ENCODE data around the gene GAK. TPM values are rescaled to one million over a fixed set of nuclear protein-coding genes. Genes with fewer than 3 reads are reported as not detected.

GAK gene
- total RNA-seq, 1 experiment from 2014 or later, result 117 TPM

DNA sequence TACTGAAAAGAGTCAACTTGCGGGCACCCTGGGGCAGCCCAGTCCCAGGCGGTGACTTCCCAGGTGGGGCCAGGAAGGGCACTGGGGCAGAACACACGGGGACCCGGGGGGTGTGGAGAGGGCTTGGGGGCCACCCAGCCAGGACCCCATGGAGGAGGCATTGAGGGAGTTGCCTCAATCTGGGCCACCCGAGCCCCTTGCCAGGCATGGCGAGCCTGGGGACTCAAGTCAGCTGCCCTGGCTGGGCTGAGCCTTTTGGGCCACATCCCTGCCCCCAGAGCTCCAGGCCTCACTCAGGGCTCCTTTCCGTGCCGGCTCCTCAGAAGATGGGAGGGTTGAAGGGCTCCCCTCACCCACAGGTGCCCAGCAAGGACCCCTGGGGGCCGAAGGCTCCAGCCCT lies 99.6 kb downstream of the GAK start:
- CTCF ChIA-PET, result no interaction called here
- no peaks in the 10 kb centered on the region for H3K27me3 ChIP-seq (ENCODE audit: low read length)
- intact Hi-C loops (cut with micrococcal nuclease), result no loop called here

DNA sequence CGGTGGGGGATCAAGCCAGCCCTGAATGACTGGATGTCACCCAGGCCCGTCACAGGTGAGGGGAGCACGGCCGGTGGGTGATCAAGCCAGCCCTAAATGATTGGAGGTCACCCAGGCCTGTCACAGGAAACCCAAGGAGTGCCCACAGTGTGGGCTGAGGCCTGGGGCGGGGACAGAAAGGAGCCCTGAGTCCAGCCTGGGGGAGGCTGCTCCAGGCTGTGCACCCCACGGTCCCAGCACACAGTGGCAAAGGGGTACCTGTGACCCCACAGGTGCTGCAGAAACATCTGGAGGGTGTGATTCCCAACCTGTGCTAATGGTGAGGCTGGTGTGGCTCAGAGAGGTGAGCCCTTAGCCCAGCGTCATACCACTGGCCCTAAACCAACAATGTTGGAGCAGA lies 100.0 kb downstream of the GAK start:
- Histone ChIP-seq H3K27ac (ENCODE audit: low read length) (no peak overlapping the region), H3K9ac (ENCODE audit: low read length) (no peak overlapping the region), H3K79me2 (ENCODE audit: low read length) (no peaks in the 10 kb centered on the region), H4K20me1 (ENCODE audit: low read length) (no peaks in the 10 kb centered on the region), H3K4me2 (ENCODE audit: low read length) (no peak overlapping the region), H3K9me2 (replicated peaks; ENCODE audit: low read length) (no peaks in the 10 kb centered on the region), H3K9me3 (ENCODE audit: low read length) (no peaks in the 10 kb centered on the region), H3K4me3 (ENCODE audit: low read length) (no peak overlapping the region), H3K27me3 (ENCODE audit: low read length) (0 out of 2 replicates have a peak, but pooled peaks cover 4% of the 10 kb centered on the region), H2AFZ (ENCODE audit: low read length) (no peak overlapping the region), H3F3A (ENCODE audit: low read length, unreplicated experiment) (no peaks in the 10 kb centered on the region), H3K4me1 (ENCODE audit: insufficient read depth, low read length) (no peaks in the 10 kb centered on the region), H3K36me3 (ENCODE audit: low read depth, low read length) (no peaks in the 10 kb centered on the region)
- CTCF ChIA-PET, result no interaction called here
- ATAC-seq (no peak), DNase-seq (no peak)
- POLR2A ChIA-PET (ENCODE audit: unreplicated experiment), result no interaction called here
- TF ChIP-seq EZH2phosphoT487 (IDR thresholded peaks at IDR 0.05; ENCODE audit: borderline replicate concordance, low read length) (no peak), EZH2 (IDR thresholded peaks at IDR 0.05; ENCODE audit: low read length, unreplicated experiment) (no peak)
- TF ChIP-seq, protein P1, sequence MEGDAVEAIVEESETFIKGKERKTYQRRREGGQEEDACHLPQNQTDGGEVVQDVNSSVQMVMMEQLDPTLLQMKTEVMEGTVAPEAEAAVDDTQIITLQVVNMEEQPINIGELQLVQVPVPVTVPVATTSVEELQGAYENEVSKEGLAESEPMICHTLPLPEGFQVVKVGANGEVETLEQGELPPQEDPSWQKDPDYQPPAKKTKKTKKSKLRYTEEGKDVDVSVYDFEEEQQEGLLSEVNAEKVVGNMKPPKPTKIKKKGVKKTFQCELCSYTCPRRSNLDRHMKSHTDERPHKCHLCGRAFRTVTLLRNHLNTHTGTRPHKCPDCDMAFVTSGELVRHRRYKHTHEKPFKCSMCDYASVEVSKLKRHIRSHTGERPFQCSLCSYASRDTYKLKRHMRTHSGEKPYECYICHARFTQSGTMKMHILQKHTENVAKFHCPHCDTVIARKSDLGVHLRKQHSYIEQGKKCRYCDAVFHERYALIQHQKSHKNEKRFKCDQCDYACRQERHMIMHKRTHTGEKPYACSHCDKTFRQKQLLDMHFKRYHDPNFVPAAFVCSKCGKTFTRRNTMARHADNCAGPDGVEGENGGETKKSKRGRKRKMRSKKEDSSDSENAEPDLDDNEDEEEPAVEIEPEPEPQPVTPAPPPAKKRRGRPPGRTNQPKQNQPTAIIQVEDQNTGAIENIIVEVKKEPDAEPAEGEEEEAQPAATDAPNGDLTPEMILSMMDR (conservative IDR thresholded peaks at IDR 0.05; ENCODE audit: low read depth, low read length), result no peak
- BruUV-seq (replicated peaks), result no TSS peak
- intact Hi-C loops (cut with micrococcal nuclease), result no loop called here

More for the DNA sequence above, 99.6 kb downstream of the GAK start:
- Histone ChIP-seq H3K9me3 (ENCODE audit: low read length) (0 out of 2 replicates have a peak, but pooled peaks cover under 1% of the 10 kb centered on the region), H3K4me1 (ENCODE audit: insufficient read depth, low read length) (no peaks in the 10 kb centered on the region), H3K4me2 (ENCODE audit: low read length) (no peak overlapping the region), H3K27ac (ENCODE audit: low read length) (no peak overlapping the region), H3K9me2 (replicated peaks; ENCODE audit: low read length) (no peaks in the 10 kb centered on the region), H2AFZ (ENCODE audit: low read length) (no peak overlapping the region), H3K9ac (ENCODE audit: low read length) (no peak overlapping the region), H3F3A (ENCODE audit: low read length, unreplicated experiment) (no peaks in the 10 kb centered on the region), H4K20me1 (ENCODE audit: low read length) (no peaks in the 10 kb centered on the region), H3K4me3 (ENCODE audit: low read length) (no peak overlapping the region), H3K79me2 (ENCODE audit: low read length) (no peaks in the 10 kb centered on the region), H3K36me3 (ENCODE audit: low read depth, low read length) (no peaks in the 10 kb centered on the region)
- POLR2A ChIA-PET (ENCODE audit: unreplicated experiment), result no interaction called here
- BruUV-seq (replicated peaks), result no TSS peak
- TF ChIP-seq EZH2 (IDR thresholded peaks at IDR 0.05; ENCODE audit: low read length, unreplicated experiment) (no peak), EZH2phosphoT487 (IDR thresholded peaks at IDR 0.05; ENCODE audit: borderline replicate concordance, low read length) (no peak)
- TF ChIP-seq, protein P1 (conservative IDR thresholded peaks at IDR 0.05; ENCODE audit: low read depth, low read length), result no peak
- ATAC-seq, result no peak
- no peak for DNase-seq

DNA sequence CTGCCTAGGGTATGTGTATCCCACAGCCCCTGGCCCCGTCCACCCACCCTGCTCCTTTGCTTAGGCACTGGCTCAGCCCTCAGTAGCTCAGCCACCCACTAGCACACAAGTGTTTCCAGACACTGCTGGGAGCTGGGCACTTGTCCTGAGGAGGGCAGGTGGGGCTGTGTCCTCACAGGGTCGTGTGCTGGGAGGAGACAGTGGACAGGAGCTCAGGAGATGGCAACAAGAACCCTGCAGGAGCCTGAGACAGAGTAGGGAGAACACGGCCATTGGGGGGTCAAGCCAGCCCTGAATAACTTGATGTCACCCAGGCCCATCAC lies 100.7 kb downstream of the GAK start:
- ChIA-PET POLR2A (ENCODE audit: unreplicated experiment) (no interaction called here), CTCF (no interaction called here)
- BruUV-seq (replicated peaks), result no TSS peak
- no peaks in the 10 kb centered on the region for H4K20me1 ChIP-seq (ENCODE audit: low read length)
- ATAC-seq (no peak), DNase-seq (no peak)
- no peaks in the 10 kb centered on the region for H3K79me2 ChIP-seq (ENCODE audit: low read length)
- no peak overlapping the region for H3K27ac ChIP-seq (ENCODE audit: low read length)
- H2AFZ ChIP-seq (ENCODE audit: low read length), result no peak overlapping the region
- TF ChIP-seq EZH2phosphoT487 (IDR thresholded peaks at IDR 0.05; ENCODE audit: borderline replicate concordance, low read length) (no peak), EZH2 (IDR thresholded peaks at IDR 0.05; ENCODE audit: low read length, unreplicated experiment) (no peak)
- TF ChIP-seq, protein P1 (conservative IDR thresholded peaks at IDR 0.05; ENCODE audit: low read depth, low read length), result no peak
- H3K27me3 ChIP-seq (ENCODE audit: low read length), result peaks cover 4% of the 10 kb centered on the region; the same call in 1 of the 2 replicates
- H3K4me2 ChIP-seq (ENCODE audit: low read length), result no peak overlapping the region
- no peaks in the 10 kb centered on the region for H3F3A ChIP-seq (ENCODE audit: low read length, unreplicated experiment)
- no peak overlapping the region for H3K9ac ChIP-seq (ENCODE audit: low read length)
- H3K4me1 ChIP-seq (ENCODE audit: insufficient read depth, low read length), result no peaks in the 10 kb centered on the region
- intact Hi-C loops (cut with micrococcal nuclease), result no loop called here
- no peaks in the 10 kb centered on the region for H3K9me2 ChIP-seq (replicated peaks; ENCODE audit: low read length)
- no peak overlapping the region for H3K4me3 ChIP-seq (ENCODE audit: low read length)
- H3K36me3 ChIP-seq (ENCODE audit: low read depth, low read length), result no peaks in the 10 kb centered on the region
- H3K9me3 ChIP-seq (ENCODE audit: low read length), result no peaks in the 10 kb centered on the region
